Midbrain (tissue), 1 donor: Measurements from ENCODE around the gene NPC1.
"Not testable (repeated sequence)": the region's sequence is repeated elsewhere in the genome, so short reads cannot be mapped to it uniquely, and the experiment has no call there.

Source experiments
- DNase-seq: peaks from one replicate; lab custom pipeline; 2025; lab: John Stamatoyannopoulos, UW

Gene NPC1

GRCh38 chr18:23586249-23587196, at the start of gene NPC1:
Gene NPC1, minus strand, starts transcription at chr18:23586506. Its CDS starts 163 bp downstream, at chr18:23586343.
- peak; percentile 92 for DNase-seq

GRCh38 chr18:23636071-23636399, 49.7 kb upstream of the NPC1 start:
- no peak for DNase-seq

DNA sequence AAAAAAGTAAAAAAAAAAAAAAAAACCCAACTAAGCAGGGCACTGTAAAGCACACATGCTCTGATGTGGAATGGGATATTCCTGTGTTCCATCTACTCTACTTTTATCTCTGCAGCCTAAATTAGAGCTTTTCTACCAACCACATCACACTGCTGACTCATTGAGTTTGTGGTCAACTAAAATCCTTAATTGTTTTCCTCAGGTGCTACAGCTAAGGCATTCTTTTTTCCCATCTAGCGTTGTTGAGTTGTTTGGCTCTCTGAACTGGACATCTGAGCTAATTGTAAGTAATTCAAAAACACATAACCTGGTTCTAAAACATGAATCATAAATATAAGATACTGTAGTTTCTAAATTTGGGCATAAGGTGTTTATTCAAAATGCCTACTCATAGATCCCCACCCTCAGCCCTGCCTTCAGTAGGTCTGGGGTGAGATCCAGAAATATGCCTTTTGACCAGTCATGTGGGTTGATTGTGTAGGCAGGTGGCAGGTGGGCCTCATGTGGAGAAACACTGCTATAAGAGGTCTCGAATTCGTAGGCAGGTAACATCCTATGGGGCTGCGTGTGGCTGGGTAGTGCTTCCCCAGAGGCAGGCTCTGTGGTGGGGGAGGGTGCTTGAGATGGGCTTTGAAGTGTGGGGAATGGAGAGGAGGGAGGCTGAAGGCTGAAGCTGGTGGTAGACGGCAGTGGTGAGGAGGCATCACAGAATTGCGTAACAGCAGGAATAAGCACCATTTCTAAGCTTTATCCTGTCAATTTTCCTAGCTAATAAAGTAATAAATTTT, 49.2 kb upstream of the NPC1 start:
- DNase-seq, result no peak

GRCh38 chr18:23634692-23635091, 48.4 kb upstream of the NPC1 start:
- no peak for DNase-seq

DNA sequence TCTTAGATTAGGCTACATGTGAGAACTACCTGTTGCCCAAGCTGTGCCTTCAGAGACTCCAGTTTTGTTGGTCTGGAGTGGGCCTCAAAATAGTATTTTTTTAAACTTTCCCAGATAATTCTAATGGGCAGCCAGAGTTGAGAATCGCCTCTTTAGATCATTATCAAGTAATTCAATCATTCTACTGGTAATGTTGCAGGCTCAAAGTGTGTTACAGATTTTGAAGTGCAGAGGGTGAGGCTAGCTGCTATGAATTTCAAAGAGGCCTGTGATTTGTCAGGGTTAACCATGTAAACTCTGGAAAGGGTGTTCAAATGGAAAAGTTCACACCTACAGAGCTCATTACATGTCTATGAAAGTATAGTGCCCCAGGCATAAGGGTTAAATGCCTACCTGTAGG, 46.3 kb upstream of the NPC1 start:
- no peak for DNase-seq

DNA sequence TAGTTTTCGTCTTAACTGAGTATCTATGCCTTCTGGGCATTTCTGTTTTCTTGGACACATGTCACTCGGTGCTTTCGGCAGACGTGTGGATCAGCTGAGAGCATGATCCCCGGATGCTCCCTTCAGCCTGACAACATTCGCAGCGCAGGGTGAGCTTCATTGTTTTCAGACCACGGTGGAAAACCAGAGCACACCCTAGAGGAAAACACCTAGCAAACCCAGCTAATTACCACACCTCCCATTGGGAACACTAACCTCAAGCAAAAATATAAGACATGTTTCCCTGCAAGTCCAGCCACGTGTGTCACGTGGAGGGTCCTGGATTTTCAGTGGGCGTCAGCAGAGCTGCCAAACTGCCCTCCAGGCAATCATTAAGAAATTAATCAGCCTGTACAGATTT, 45.4 kb upstream of the NPC1 start:
- DNase-seq, result no peak

DNA sequence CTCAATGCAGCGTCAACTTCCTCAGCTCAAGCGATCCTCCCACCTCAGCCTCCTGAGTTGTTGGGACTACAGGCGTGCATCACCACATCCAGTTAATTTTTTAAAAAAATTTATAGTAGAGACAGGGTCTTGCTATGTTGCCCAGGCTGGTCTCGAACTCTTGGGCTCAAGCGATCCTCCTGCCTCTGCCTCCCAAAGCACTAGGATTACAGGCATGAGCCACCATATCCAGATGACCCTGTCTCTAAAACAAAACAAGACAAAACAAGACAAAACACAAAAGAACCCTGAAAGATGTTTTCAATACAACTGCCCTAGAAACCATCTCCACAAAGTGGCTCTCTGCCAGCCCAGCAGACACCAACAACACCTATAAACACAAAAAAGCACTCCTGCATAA, 45.0 kb upstream of the NPC1 start:
- DNase-seq, result no peak

GRCh38 chr18:23629444-23629946, 43.2 kb upstream of the NPC1 start:
- DNase-seq, result no peak

- no peak for DNase-seq
These were observed 41.7 kb upstream of the NPC1 start for GRCh38 chr18:23627970-23628369.

GRCh38 chr18:23627321-23627720, 41.0 kb upstream of the NPC1 start:
- no peak for DNase-seq

DNA sequence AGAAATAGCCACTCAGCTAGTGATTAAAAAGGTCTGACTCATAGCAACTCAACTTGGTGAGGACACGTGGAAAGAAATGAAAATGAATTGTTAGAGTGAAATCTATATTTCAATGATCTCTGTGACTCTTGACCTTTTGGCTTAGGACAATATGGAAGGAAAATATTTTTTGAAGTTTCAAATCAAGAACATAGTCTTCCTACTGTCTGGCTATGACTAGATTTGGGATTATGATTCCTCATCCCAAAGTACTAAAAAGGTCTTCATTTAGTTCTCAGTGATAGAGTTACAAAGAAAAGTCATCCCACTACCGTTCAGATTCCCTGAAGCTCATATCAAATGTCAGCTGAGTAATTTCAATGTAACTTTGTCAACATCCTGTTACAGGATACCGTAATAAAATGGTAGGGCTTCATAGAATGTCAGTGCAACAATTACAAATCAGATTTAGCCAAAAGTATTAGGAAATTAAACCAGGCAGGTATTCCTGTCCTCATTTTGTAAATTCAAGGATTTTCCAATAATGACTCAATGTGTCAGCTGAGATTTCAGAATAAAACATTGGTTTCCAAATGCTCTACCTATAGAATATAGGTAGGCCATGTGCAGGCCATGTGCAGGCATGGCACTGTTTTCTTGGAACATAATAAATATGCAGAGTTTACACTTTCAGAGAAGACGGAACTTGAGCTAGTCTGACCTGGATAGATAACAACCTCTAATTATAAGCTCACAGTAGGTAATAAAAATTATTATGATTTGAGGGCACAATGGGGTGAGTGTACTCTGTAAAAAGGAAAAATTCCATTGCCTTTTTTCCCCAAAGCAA, 40.4 kb upstream of the NPC1 start:
- no peak for DNase-seq

DNA sequence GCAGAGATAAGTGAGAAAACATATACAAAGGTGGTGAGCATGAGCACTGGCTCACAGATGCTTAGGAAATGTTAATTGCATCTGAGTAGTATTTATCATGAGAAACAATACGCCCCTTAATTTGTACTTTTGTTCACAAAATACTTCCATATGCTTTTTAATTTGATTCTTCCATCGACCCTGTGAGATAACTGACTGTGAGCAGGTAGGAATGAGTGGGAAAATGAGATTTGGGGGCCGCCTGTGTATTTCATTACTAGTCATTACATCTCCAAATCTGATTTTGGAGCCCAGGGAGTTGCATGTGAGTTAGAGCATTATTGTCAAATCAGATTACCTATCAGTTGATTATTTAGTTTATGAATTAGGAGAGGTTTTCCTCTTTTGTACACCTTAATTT, 36.7 kb upstream of the NPC1 start:
- DNase-seq, result no peak

DNA sequence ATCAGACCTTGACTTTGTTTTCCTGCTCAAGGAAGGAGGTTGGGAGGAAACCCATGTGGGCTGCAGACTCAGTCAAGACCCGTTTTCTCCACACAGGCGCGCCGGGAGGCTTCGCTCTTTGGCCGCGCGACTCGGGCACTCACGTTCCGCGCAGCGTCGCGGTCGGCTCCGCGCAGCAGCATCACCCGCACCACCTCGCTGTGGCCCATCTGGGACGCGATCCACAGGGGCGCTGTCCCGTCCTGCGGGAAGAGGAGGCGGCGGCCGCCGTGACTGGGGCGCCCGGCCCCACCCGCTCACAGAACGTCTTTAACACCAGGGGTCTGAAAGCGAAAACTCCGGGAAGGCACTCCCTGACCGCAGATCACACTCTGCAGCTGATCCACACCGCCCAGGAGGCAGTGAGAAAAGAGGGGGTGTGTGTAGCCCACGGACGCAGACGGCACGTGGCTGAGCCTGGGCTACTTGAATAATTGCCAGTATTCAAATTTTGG, 33.1 kb upstream of the NPC1 start:
- no peak for DNase-seq

DNA sequence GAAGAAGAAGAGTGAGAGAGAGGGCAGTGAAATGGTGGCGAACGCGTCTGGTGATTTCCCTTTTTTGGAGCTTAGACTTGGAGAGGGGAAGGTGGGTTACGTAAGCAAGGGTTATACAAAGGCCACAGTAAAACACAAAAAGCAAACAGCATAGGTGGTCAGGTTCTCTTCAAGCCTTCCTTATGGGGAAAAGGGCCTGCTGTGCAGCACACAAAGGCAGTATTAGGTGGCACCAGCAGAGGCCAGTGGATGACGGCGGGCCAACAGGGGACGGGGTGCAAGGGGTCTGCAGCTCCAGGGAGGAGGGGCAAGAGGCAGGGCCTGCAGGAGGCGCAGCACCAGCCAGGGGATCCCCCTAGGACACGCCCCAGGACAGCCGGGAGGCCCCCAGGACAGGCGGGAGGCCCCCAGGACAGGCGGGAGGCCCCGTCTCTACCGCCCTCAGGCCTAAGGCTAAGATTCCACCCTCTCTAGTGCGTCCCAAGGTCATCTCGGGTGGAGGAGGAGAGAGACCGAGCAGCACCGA, 32.6 kb upstream of the NPC1 start:
- peak; percentile 5 for DNase-seq

DNA sequence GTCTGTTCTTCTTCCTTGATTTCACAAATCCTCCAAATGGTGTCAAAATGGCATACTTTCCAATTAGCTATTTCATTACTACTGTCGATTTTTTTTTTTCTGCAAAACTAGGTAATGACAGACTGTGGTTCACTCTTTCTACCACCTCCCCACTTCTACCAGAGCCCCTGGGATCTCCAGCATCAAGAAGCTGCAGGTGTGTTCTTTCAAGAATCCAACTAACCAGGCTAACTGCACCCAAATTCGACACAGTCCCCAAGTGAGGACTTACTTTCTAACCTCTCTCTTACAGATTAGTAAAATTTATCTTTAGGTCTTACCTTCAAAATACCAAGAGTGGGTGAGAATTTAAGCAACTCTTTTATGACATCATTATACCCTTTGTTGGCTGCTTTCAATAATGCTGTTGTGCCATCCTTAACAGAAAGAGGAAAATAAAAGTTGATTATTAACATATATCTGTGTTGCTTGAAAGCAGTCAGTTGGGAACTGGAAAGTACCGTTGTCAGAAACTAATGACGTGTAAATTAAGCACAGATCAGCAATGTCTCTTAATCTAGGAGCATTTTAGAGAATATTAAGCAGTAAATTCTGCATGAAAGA, 31.2 kb upstream of the NPC1 start:
- no peak for DNase-seq

GRCh38 chr18:23616258-23616657, 30.0 kb upstream of the NPC1 start:
- no peak for DNase-seq

DNA sequence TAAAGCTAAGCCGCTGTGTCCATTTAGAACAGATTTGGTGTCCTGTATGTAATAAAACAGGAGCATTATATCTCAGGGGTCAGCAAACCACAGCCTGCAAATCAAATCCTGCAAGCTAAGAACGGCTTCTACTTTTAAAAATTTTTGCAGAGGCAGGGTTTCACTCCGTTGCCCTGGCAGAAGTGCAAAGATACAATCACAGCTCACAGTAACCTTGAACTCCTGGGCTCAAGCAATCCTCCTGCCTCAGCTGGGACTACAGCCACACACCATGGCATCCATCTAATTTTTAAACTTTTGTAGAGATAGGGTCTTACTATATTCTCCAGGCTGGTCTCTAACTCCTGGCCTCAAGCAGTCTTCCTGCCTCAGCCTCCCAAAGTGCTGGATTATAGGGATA, 28.6 kb upstream of the NPC1 start:
- no peak for DNase-seq

DNA sequence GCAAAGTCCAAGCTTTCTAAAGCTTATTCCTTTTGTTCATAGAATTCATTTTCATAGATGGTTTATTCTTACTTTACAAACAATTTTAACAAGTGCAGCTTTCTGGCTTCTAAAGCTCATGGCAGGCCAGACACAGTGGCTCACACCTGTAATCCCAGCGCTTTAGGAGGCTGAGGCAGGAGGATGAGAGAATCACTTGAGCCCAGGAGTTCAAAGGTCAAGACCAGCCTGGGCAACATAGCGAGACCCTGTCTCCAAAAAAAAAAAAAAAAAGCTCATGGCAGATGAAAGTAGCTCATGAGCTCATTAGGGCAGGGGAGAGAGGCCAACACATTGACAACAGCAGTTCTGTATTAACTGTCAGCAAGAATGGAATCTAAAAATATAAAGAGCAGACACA, 28.1 kb upstream of the NPC1 start:
- DNase-seq, result no peak

DNA sequence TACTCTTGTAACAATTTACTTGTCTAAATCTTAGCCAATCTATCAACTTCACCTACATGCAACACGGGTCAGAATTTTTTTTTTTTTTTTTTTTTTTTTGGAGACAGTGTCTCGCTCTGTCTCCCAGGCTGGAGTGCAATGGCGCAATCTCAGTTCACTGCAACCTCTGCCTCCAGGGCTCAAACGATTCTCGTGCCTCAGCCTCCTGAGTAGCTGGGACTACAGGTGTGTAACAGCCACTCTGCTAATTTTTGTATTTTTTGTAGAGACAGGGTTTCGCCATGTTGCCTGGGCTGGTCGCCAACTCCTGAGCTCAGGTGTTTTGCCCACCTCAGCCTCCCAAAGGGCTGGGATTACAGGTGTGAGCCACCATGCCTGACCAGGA, 26.8 kb upstream of the NPC1 start:
- not testable (repeated sequence) for DNase-seq

DNA sequence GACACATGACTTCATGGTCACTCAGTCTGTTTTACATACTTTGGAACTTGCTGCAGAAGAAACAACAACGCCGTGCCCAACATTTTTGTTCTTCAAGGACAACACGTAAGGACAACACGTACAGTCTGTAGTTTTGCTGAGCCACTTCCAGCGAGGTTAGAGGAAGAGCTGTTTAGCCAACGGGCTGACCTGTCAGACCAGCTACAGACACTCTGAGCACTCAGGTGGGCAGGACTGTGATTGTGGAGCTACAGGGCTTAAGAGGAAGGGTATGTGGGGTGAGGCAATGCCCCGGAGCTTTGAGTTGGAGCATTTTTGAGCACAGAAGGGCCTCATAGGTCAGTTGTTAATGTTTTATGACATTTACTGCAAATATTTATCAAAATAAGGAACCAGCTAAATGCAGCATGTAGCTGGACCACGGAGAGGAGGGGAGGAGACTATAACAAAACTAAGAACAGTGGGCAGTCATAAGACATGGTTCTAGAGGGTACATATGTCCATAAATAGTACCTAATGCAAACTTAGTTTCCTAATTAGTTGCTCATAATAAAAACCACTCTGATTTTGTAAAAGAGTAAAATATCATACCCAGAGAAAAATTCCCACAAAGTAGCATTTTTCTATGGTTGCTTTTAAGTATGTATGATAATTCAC, 26.3 kb upstream of the NPC1 start:
- no peak for DNase-seq
